GM12878 (cell line): Measurements from ENCODE around the gene NDE1. TPM values are rescaled to one million over a fixed set of nuclear protein-coding genes. Genes with fewer than 3 reads are reported as not detected.

Experiments
- ASH2L ChIP-seq: fragments of 300-600, 200-600 bp; sonication (generic); IDR thresholded peaks from 2 replicates; pipeline ENCODE4 v1.6.1; 2017; ENCODE audit warnings: low read depth, mild to moderate bottlenecking, borderline replicate concordance
- BACH1 ChIP-seq: fragments of 450-650 bp; IDR thresholded peaks from 2 replicates; pipeline ENCODE4 v1.6.1; 2017; ENCODE audit warnings: mild to moderate bottlenecking, borderline replicate concordance
- BCL3 ChIP-seq: IDR thresholded peaks from 2 replicates; pipeline ENCODE4 v1.6.1; 2011; ENCODE audit warnings: borderline replicate concordance, low read depth, mild to moderate bottlenecking, moderate library complexity, low read length; ENCODE audit not compliant: insufficient read depth, poor library complexity, severe bottlenecking
- CHD1 ChIP-seq: IDR thresholded peaks from 2 replicates; pipeline ENCODE4 v1.6.1; 2012; ENCODE audit warnings: low read depth, low read length, improper control_type of control experiment
- CREM ChIP-seq: IDR thresholded peaks from 2 replicates; pipeline ENCODE4 v1.6.1; 2014; ENCODE audit warnings: antibody characterized with exemption, low read depth
- E2F8 ChIP-seq: fragments of 450-650 bp; IDR thresholded peaks from 2 replicates; pipeline ENCODE4 v1.6.1; 2018; ENCODE audit warnings: mild to moderate bottlenecking, low read depth, moderate library complexity; ENCODE audit not compliant: partially characterized antibody
- EZH2 ChIP-seq: IDR thresholded peaks from 2 replicates; pipeline ENCODE4 v1.6.1; 2012; ENCODE audit warnings: low read depth, mild to moderate bottlenecking, control low read depth, inconsistent platforms, low read length, borderline replicate concordance; ENCODE audit not compliant: control insufficient read depth
- FOXK2 ChIP-seq: fragments of 450-650 bp; IDR thresholded peaks from 2 replicates; pipeline ENCODE4 v1.6.1; 2017; ENCODE audit warnings: mild to moderate bottlenecking, moderate library complexity
- IKZF1 ChIP-seq: fragments of 450-650 bp; conservative IDR thresholded peaks from 2 replicates; pipeline ENCODE4 v1.6.1; 2017; ENCODE audit warnings: antibody characterized with exemption, mild to moderate bottlenecking
- MEF2A ChIP-seq: IDR thresholded peaks from 2 replicates; pipeline ENCODE4 v1.6.1; 2011; ENCODE audit warnings: low read depth, mild to moderate bottlenecking, low read length, moderate library complexity; ENCODE audit not compliant: insufficient read depth
- MLLT1 ChIP-seq: fragments of 450-650 bp; IDR thresholded peaks from 2 replicates; pipeline ENCODE4 v1.6.1; 2016; ENCODE audit warnings: mild to moderate bottlenecking
- NFXL1 ChIP-seq: fragments of 450-650 bp; IDR thresholded peaks from 2 replicates; pipeline ENCODE4 v1.6.1; 2017; ENCODE audit warnings: antibody characterized with exemption, mild to moderate bottlenecking, borderline replicate concordance
- NKRF ChIP-seq: fragments of 450-650 bp; conservative IDR thresholded peaks from 2 replicates; pipeline ENCODE4 v1.6.1; 2017; ENCODE audit warnings: mild to moderate bottlenecking, moderate library complexity
- NR2C1 ChIP-seq: fragments of 450-650 bp; IDR thresholded peaks from 2 replicates; pipeline ENCODE4 v1.6.1; 2017; ENCODE audit warnings: antibody characterized with exemption, mild to moderate bottlenecking, moderate library complexity
- POLR2AphosphoS2 ChIP-seq: IDR thresholded peaks from 2 replicates; pipeline ENCODE4 v1.6.1; 2011; ENCODE audit warnings: low read depth, mild to moderate bottlenecking, low read length, improper control_type of control experiment, moderate library complexity
- RCOR1 ChIP-seq: conservative IDR thresholded peaks from 2 replicates; pipeline ENCODE4 v1.6.1; 2012; ENCODE audit warnings: low read depth, low read length, improper control_type of control experiment
- STAT1 ChIP-seq: fragments of 450-650 bp; conservative IDR thresholded peaks from 2 replicates; pipeline ENCODE4 v1.6.1; 2014; ENCODE audit warnings: antibody characterized with exemption, mild to moderate bottlenecking
- SUZ12 ChIP-seq: fragments of 200-600 bp; sonication (generic); IDR thresholded peaks from one replicate; pipeline ENCODE4 v1.6.1; 2018; ENCODE audit warnings: antibody characterized with exemption, mild to moderate bottlenecking; ENCODE audit not compliant: unreplicated experiment
- TCF7 ChIP-seq: IDR thresholded peaks from 2 replicates; pipeline ENCODE4 v1.6.1; 2014; ENCODE audit warnings: antibody characterized with exemption, borderline replicate concordance
- ZNF622 ChIP-seq: fragments of 450-650 bp; IDR thresholded peaks from 2 replicates; pipeline ENCODE4 v1.6.1; 2017; ENCODE audit warnings: mild to moderate bottlenecking, inconsistent platforms
- polyA plus RNA-seq, 11 experiments: library from polyadenylated mRNA; depleted of rRNA in 4 of 11; unstranded in 6 of 11; stranded (reverse) in 5 of 11; fragments of >200 nt; fragmentation: Nextera tagmentation in 4 of 11; fragmentation: Illumina TruSeq in 1 of 11; extraction: Ambion mirVana in 4 of 11; extraction: Trizol in 1 of 11; gene quantifications; 1 replicate in 1 of 11; 2 replicates in 10 of 11; pipeline versions ENCODE4 v1.2.1 to v1.2.3, GENCODE V29; 2011 to 2016; ENCODE audit warnings: inconsistent platforms in 2 of 11, missing spikeins in 2 of 11, low read depth in 1 of 11
- total RNA-seq, 4 experiments: library from RNA; depleted of rRNA in 3 of 4; stranded (reverse); fragments of >200 nt in 3 of 4; fragmentation: Illumina TruSeq in 1 of 4; extraction: Trizol in 1 of 4; gene quantifications; 2 replicates each; pipeline versions ENCODE4 v1.2.1 to v1.2.3, GENCODE V29; 2013 to 2021
- TF ChIP-seq, protein P1 (sequence below): IDR thresholded peaks from 2 replicates; pipeline ENCODE4 v1.6.1; 2012; ENCODE audit warnings: low read depth, low read length, improper control_type of control experiment
- TF ChIP-seq, protein P2 (sequence below): IDR thresholded peaks from 2 replicates; pipeline ENCODE4 v1.6.1; 2011; ENCODE audit warnings: low read depth, low read length, improper control_type of control experiment, borderline replicate concordance

Gene NDE1
- total and polyA plus RNA-seq, 10 of the 15 experiments (the other 5 are each of a cell fraction or from before 2014, with no cell fraction given): 5.7 to 148 (median 87.8) TPM

DNA sequence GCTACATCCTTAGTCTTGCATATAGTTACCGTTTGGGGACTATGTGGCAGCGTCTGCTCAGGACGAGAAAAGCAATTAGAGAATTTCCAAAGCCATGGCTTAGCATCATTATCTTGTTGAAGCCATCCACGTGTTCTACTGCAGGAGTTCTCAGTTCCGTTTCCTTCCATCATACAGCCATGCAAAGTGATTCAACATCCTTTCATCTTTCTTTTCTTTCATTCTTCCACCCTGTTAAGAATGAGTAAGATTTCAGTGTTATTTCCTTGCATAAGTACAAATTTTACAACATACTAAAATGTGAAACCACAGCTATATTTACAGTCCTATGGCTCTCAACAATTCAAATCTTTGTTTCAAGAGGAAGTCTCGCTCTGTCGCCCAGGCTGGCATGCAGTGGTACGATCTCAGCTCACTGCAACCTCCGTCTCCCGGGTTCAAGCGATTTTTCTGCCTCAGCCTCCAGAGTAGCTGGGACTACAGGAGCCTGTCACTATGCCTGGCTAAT lies 10.9 kb upstream of the NDE1 start (continued):
- TF ChIP-seq NKRF (peak; percentile 66; the same call in 1 of the 2 replicates), RCOR1 (no peak), NFXL1 (no peak), ASH2L (no peak), CHD1 (no peak), BCL3 (no peak), CREM (peak; percentile 37; the same call in 1 of the 2 replicates), BACH1 (no peak), EZH2 (no peak), TCF7 (peak; percentile 80), MLLT1 (peak; percentile 70; the same call in 1 of the 2 replicates), FOXK2 (0 out of 2 replicates have a peak, but pooled peaks have one; percentile 25), E2F8 (no peak), POLR2AphosphoS2 (no peak), STAT1 (no peak), IKZF1 (peak; percentile 72), NR2C1 (no peak), MEF2A (peak; percentile 69), SUZ12 (no peak), ZNF622 (no peak)
- TF ChIP-seq, protein P1, sequence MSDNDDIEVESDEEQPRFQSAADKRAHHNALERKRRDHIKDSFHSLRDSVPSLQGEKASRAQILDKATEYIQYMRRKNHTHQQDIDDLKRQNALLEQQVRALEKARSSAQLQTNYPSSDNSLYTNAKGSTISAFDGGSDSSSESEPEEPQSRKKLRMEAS: peak; percentile 90
- TF ChIP-seq, protein P2, sequence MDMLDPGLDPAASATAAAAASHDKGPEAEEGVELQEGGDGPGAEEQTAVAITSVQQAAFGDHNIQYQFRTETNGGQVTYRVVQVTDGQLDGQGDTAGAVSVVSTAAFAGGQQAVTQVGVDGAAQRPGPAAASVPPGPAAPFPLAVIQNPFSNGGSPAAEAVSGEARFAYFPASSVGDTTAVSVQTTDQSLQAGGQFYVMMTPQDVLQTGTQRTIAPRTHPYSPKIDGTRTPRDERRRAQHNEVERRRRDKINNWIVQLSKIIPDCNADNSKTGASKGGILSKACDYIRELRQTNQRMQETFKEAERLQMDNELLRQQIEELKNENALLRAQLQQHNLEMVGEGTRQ: no peak; the same call in 1 of the 2 replicates
